SK-N-SH (cell line): Measurements from ENCODE around the gene CHAF1A.

Experiments used
- CHD2 ChIP-seq: fragments of 150-350 bp; IDR thresholded peaks from 2 replicates; pipeline ENCODE4 v1.6.1; 2018; ENCODE audit warnings: low read length; ENCODE audit not compliant: partially characterized antibody
- CTCF ChIP-seq: fragments of 200-600 bp; sonication (generic); IDR thresholded peaks from 2 replicates; pipeline ENCODE4 v1.6.1; 2017; ENCODE audit warnings: antibody characterized with exemption, mild to moderate bottlenecking, moderate library complexity
- EP300 ChIP-seq, 2 experiments: IDR thresholded peaks; 2 replicates each; pipeline versions ENCODE4 v1.4.0 to v1.6.1; 2012; ENCODE audit warnings: borderline replicate concordance in 1 of 2, low read depth in 1 of 2, low read length in 1 of 2
- EZH2phosphoT487 ChIP-seq: fragments of 200-600 bp; sonication (generic); IDR thresholded peaks from 2 replicates; pipeline ENCODE4 v1.6.1; 2017; ENCODE audit warnings: low read depth, mixed run types, mild to moderate bottlenecking, antibody characterized with exemption, moderate library complexity, borderline replicate concordance
- GABPA ChIP-seq: IDR thresholded peaks from 2 replicates; pipeline ENCODE4 v1.4.0; 2012; ENCODE audit warnings: low read depth, mild to moderate bottlenecking
- JUND ChIP-seq: IDR thresholded peaks from 2 replicates; pipeline ENCODE4 v1.4.0; 2012
- MEF2A ChIP-seq: IDR thresholded peaks from 2 replicates; pipeline ENCODE4 v1.4.0; 2012; ENCODE audit warnings: low read depth, borderline replicate concordance
- POLR2AphosphoS5 ChIP-seq: IDR thresholded peaks from 2 replicates; pipeline ENCODE4 v1.6.1; 2012; ENCODE audit warnings: low read depth, low read length
- RCOR1 ChIP-seq: fragments of 150-350 bp; IDR thresholded peaks from 2 replicates; pipeline ENCODE4 v1.6.1; 2017; ENCODE audit warnings: antibody characterized with exemption, low read length
- RFX5 ChIP-seq: IDR thresholded peaks from 2 replicates; pipeline ENCODE4 v1.6.1; 2012; ENCODE audit warnings: mild to moderate bottlenecking, improper control_type of control experiment, low read length
- SIN3A ChIP-seq: IDR thresholded peaks from 2 replicates; pipeline ENCODE4 v1.6.1; 2012; ENCODE audit warnings: low read depth, mild to moderate bottlenecking, low read length, moderate library complexity, borderline replicate concordance
- SMC3 ChIP-seq: IDR thresholded peaks from 2 replicates; pipeline ENCODE4 v1.6.1; 2012; ENCODE audit warnings: low read depth, low read length, improper control_type of control experiment
- TF ChIP-seq, protein P1 (sequence below): fragments of 150-350 bp; IDR thresholded peaks from 2 replicates; pipeline ENCODE4 v1.6.1; 2017; ENCODE audit warnings: antibody characterized with exemption, low read length, low read depth, borderline replicate concordance
- TF ChIP-seq, protein P2 (sequence below): IDR thresholded peaks from 2 replicates; pipeline ENCODE4 v1.6.1; 2012; ENCODE audit warnings: mild to moderate bottlenecking, low read depth, low read length, moderate library complexity

DNA sequence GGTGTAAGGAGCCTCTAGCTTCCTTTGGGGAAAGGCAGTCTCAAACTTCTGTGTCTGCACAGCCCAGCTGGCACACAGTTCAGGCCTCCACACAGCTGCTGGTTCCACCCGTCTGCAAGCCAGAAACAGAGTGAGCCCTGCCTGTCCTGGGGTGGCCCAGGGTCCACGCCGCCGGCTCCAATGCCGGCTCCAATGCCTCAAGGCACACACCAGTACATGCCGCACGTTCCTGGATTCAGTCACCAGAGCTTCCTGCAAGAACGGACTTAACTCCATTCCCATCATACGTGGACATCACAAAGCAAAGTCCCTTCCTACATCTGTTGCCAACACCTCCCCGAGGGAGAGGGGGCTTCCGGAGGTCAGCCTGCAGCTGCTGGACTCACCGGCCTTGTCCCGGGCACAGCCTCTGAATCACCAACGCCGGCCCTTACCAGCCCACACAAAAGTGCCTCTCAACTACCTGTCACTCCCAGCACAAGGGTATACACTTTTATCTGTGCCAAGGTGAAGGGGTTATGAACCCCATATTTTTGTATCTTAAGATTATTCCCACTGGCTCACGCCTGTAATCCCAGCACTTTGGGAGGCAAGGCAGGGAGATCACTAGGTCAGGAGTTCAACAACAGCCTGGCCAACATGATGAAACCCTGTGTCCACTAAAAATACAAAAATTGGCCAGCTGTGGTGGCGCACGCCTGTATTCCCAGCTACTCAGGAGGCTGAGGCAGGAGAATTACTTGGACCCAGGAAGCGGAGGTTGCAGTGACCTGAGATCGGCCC is 10.5 kb upstream of the CHAF1A start:
- no peak for TF ChIP-seq CTCF
- TF ChIP-seq MEF2A = no peak
- no peak for TF ChIP-seq GABPA
- no peak for TF ChIP-seq POLR2AphosphoS5
- TF ChIP-seq, protein P1, sequence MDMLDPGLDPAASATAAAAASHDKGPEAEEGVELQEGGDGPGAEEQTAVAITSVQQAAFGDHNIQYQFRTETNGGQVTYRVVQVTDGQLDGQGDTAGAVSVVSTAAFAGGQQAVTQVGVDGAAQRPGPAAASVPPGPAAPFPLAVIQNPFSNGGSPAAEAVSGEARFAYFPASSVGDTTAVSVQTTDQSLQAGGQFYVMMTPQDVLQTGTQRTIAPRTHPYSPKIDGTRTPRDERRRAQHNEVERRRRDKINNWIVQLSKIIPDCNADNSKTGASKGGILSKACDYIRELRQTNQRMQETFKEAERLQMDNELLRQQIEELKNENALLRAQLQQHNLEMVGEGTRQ = no peak
- TF ChIP-seq RFX5 = no peak
- TF ChIP-seq SMC3 = no peak
- no peak for TF ChIP-seq RCOR1
- TF ChIP-seq SIN3A = no peak
- TF ChIP-seq, protein P2, sequence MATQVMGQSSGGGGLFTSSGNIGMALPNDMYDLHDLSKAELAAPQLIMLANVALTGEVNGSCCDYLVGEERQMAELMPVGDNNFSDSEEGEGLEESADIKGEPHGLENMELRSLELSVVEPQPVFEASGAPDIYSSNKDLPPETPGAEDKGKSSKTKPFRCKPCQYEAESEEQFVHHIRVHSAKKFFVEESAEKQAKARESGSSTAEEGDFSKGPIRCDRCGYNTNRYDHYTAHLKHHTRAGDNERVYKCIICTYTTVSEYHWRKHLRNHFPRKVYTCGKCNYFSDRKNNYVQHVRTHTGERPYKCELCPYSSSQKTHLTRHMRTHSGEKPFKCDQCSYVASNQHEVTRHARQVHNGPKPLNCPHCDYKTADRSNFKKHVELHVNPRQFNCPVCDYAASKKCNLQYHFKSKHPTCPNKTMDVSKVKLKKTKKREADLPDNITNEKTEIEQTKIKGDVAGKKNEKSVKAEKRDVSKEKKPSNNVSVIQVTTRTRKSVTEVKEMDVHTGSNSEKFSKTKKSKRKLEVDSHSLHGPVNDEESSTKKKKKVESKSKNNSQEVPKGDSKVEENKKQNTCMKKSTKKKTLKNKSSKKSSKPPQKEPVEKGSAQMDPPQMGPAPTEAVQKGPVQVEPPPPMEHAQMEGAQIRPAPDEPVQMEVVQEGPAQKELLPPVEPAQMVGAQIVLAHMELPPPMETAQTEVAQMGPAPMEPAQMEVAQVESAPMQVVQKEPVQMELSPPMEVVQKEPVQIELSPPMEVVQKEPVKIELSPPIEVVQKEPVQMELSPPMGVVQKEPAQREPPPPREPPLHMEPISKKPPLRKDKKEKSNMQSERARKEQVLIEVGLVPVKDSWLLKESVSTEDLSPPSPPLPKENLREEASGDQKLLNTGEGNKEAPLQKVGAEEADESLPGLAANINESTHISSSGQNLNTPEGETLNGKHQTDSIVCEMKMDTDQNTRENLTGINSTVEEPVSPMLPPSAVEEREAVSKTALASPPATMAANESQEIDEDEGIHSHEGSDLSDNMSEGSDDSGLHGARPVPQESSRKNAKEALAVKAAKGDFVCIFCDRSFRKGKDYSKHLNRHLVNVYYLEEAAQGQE = no peak
- TF ChIP-seq CHD2 = no peak
- no peak for TF ChIP-seq EZH2phosphoT487
- TF ChIP-seq JUND = no peak
- no peak for TF ChIP-seq EP300 (IDR thresholded peaks at IDR 0.05; ENCODE audit: borderline replicate concordance in 1 of 2, low read depth in 1 of 2, low read length in 1 of 2)
